Urothelium cell line (cell line): ENCODE results near the gene GLI3.

Source experiments
- DNase-seq: peaks from one replicate; pipeline ENCODE4 v3.0.0; 2011; ENCODE audit warnings: low spot score, mixed read lengths
- FAIRE-seq: peaks from 2 replicates; lab custom pipeline; 2011; peaks lifted over from hg19 to GRCh38; lab: Jason Lieb, UNC

The GLI3 gene

GRCh38 chr7:42145539-42145938, 91.5 kb downstream of the GLI3 start:
- FAIRE-seq (no peak), DNase-seq (no peak)

DNA sequence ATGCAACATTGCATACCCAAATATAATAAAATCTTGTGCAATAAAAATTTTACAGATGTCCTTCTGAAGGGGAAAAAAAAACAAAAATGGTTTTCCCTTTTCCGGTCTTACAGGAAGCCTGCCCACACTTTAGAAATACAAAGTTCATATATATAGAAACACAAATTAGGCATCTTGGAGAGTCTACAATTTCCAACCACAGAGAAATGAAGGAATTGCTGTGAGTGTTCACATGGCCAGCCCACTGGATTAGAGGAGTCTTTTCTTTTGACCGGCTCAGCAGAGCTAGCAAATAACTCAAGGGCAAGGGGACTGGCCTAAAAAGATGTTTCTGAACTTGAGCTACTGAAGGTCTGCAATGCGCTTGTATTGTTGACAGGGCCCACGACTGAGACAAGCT, 92.4 kb downstream of the GLI3 start:
- DNase-seq (no peak), FAIRE-seq (no peak)

- FAIRE-seq (no peak), DNase-seq (no peak)
Observed at GRCh38 chr7:42143711-42144600, 93.1 kb downstream of the GLI3 start.

DNA sequence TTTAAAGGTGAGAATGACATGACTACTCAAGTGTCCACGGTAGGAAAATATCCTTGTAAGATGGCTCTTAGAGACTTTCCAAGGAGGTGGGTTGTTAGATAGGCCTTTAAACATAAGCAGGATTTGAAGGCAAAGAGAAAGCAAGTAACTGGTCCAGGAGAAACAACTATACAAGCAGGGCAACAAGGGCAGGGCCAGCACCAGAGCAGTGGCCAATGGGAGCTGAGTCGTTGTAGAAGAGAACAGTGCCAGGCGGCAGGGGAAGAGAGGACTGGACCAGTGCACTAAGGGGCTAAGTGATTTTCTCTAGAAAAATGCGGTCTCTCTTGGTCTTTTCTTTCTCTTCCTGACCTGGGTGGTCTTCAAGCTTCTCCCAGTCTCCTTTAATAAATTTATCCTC, 94.9 kb downstream of the GLI3 start:
- DNase-seq = no peak
- no peak for FAIRE-seq

GRCh38 chr7:42139751-42140150, 97.3 kb downstream of the GLI3 start:
- FAIRE-seq = no peak

DNA sequence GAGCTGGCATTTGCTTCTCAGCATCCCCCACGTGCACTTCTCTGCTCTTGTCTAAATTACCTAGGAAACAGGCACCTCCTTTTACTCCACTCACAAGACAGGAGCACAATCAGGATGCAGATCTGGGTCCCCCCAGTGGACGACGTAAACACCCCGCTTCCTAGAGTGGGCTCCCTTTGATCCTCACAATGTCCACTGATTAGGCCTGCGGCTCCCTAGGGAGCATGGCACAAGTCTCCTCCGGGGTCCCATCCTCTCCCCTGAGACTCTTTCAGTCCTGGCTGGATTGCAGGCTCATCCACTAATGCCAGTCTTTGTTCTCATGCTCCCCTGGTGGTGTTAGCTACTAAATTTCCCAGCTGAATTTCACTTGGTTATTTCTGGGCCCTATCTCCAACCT, 98.3 kb downstream of the GLI3 start:
- no peak for DNase-seq
- FAIRE-seq = no peak

More at GRCh38 chr7:42139751-42140150, 97.3 kb downstream of the GLI3 start:
- DNase-seq = no peak

- no peak for FAIRE-seq
Observed at GRCh38 chr7:42137941-42138340, 99.1 kb downstream of the GLI3 start.

GRCh38 chr7:42137431-42137830, 99.6 kb downstream of the GLI3 start:
- FAIRE-seq = no peak

More at GRCh38 chr7:42137941-42138340, 99.1 kb downstream of the GLI3 start:
- DNase-seq = no peak

DNA sequence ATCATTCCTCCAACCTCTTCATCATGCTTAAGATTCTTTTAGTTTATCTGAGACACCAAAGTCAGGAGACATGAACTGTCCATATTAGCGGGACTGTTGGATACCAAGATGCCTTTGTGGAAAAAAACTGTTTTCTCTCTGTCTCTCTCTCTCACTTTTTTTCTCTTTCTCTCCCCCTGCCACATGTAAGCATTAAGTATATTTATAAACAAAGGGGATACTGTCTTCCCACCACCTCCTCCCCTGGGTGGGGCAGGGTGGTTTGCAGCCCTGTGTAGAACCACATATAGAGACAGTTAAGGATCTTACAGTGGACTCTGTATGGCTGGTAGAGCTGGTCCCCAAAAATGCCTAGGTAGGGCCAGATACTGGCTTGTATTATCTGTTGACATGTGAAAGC, 101.3 kb downstream of the GLI3 start:
- DNase-seq = no peak
- no peak for FAIRE-seq

More at GRCh38 chr7:42137431-42137830, 99.6 kb downstream of the GLI3 start:
- no peak for DNase-seq

GRCh38 chr7:42134276-42134876, 102.6 kb downstream of the GLI3 start:
- DNase-seq (no peak), FAIRE-seq (peak; percentile 63)

- no peak for FAIRE-seq
Observed at GRCh38 chr7:42133321-42133720, 103.7 kb downstream of the GLI3 start.

GRCh38 chr7:42128703-42129102, 108.3 kb downstream of the GLI3 start:
- DNase-seq (no peak), FAIRE-seq (no peak)

More at GRCh38 chr7:42133321-42133720, 103.7 kb downstream of the GLI3 start:
- DNase-seq = no peak

GRCh38 chr7:42127232-42127622, 109.8 kb downstream of the GLI3 start:
- DNase-seq (no peak), FAIRE-seq (no peak)

DNA sequence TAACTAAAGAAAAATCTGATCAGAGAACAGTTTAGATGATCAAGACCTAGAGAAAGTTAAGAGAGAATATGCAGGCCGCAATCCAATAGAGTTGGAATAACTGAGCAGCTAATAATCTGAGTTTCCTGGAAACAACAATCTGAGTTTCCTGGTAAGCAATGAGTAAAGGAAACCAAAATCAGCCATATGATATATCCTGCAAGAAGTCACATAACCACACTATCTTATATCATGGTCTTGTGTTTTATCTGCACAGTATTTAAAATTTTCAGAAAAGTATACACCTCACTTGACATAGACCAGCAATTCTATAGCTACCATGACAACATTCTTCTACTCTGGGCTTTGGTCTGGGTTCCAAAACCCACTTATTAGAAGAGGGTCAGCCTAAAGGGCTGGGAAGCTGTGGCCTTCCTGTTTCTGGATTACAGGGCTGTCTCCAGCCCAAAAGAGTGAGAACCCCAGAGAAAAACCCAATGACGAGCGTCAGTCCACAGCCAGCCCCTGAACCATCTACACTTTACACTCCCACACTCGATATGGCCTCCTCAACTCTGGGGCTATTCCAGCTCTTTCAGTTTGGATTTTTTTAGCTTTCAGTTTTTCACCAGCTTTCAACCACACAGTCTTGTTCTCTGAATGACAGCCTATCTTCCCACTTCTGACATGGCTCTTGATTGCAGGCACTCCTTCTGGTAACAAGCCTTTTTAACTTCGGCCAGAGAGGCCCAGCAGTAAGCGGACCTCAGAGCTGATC, 110.4 kb downstream of the GLI3 start:
- DNase-seq (no peak), FAIRE-seq (no peak)

- FAIRE-seq = no peak
- DNase-seq = no peak
Observed at GRCh38 chr7:42125321-42125720, 111.7 kb downstream of the GLI3 start.

GRCh38 chr7:42123716-42124115, 113.3 kb downstream of the GLI3 start:
- no peak for DNase-seq
- FAIRE-seq = peak; percentile 23

GRCh38 chr7:42120191-42120590, 116.8 kb downstream of the GLI3 start:
- FAIRE-seq = no peak
- no peak for DNase-seq

GRCh38 chr7:42117201-42117600, 119.8 kb downstream of the GLI3 start:
- FAIRE-seq (no peak), DNase-seq (no peak)

DNA sequence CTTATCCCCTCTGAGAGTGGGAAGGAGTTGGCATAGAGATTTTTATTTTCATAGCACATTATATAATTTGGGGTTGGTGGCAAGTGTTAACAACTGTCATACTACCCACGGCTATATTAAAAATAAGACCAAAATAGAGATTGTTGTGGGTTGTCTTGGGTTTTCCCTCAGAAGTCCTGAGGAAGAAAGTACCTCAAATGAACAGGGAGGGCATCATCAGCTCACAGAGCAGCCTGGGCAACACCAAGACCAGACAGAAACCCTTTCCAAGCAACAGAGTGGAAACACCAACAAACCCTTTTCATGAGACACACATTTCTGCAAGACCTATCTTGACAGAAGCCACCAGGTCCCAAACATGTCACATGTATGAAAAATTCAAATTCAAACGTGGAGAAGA, 121.2 kb downstream of the GLI3 start:
- no peak for DNase-seq
- FAIRE-seq = no peak

DNA sequence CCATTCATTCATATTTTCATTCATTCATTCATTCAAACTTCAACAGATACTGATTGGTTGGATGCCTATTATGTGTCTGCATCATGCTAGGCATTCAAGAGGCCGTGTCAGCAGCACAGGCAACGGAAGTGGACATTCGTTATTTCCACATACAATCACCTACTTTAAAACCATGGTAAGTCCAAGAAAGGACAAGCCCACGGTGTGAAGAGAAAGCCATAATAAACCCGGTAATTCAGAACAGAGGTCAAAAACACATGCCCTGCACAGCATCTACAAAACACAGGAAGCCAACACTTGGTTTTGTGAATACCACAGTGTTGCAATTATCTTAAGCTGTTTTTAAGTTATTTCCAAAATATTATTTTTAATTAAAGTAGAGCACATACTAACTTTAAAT, 126.7 kb downstream of the GLI3 start:
- DNase-seq (no peak), FAIRE-seq (no peak)

DNA sequence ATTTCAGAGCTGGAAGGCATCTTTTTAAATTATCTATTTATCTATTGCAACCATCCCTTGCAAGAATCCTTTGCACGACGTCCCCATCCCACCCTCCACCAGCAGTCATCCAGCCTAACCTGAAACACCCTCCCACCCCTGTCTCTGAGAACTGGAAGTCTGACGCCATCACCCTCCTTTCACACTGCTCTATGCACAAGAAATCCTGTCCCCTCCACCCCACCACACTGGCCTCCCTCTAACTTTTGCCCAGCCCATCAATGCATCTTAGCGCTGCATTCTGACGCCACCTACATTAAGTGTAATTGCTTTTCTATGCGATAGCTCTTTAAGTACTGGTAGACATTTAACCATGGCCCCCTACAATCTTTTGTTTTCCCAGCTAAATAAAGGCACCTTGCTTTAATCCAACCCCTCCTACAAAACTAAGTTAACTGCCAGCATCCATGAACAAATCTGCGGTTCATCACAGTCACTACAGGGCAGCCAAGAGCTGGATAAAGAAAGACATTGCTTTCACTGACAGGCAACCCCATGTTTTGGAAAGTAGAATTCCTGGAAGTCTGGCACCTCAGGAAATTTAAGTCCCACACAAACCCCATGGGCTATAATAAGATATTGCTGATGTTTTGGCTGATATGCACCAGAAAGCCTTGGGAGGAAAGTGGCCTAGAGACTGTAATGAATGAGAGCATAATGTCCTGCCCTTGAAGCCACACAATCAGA, 128.0 kb downstream of the GLI3 start:
- FAIRE-seq (no peak), DNase-seq (no peak)
